HepG2 (cell line): ENCODE results near the gene KIF22. TPM values are rescaled to one million over a fixed set of nuclear protein-coding genes. Genes with fewer than 3 reads are reported as not detected.
A peak's percentile ranks its signal among the peaks of the same experiment; 100 is the strongest.

ENCODE experiments used
- ARNT ChIP-seq: fragments of 450-650 bp; IDR thresholded peaks from 2 replicates; pipeline ENCODE4 v1.6.1; 2017
- HNRNPUL1 ChIP-seq: fragments of 200-400 bp; formaldehyde crosslinking; IDR thresholded peaks from 2 replicates; pipeline ENCODE4 v1.6.1; 2017; ENCODE audit warnings: low read depth, mild to moderate bottlenecking, low read length, moderate library complexity
- NFRKB ChIP-seq: fragments of 450-650 bp; IDR thresholded peaks from 2 replicates; pipeline ENCODE4 v1.6.1; 2017
- NR3C1 ChIP-seq: sonication (generic); formaldehyde crosslinking; IDR thresholded peaks from 2 replicates; pipeline ENCODE4 v1.4.0; 2020; ENCODE audit warnings: missing genetic modification reagents
- RBFOX2 ChIP-seq: fragments of 200-400 bp; formaldehyde crosslinking; IDR thresholded peaks from 2 replicates; pipeline ENCODE4 v1.6.1; 2017; ENCODE audit warnings: low read depth, mild to moderate bottlenecking, low read length
- SMAD3 ChIP-seq: sonication (generic); formaldehyde crosslinking; IDR thresholded peaks from 2 replicates; pipeline ENCODE4 v1.4.0; 2020; ENCODE audit warnings: missing genetic modification reagents
- TSC22D2 ChIP-seq: sonication (generic); formaldehyde crosslinking; IDR thresholded peaks from 2 replicates; pipeline ENCODE4 v1.5.1; 2020; ENCODE audit warnings: missing genetic modification reagents, mild to moderate bottlenecking, borderline replicate concordance
- ZFP62 ChIP-seq: sonication (generic); formaldehyde crosslinking; IDR thresholded peaks from 2 replicates; pipeline ENCODE4 v1.4.0; 2020; ENCODE audit warnings: missing genetic modification reagents
- ZNF703 ChIP-seq: sonication (generic); formaldehyde crosslinking; IDR thresholded peaks from 2 replicates; pipeline ENCODE4 v1.5.1; 2020; ENCODE audit warnings: missing genetic modification reagents, mild to moderate bottlenecking, moderate library complexity, borderline replicate concordance
- ZNF775 ChIP-seq: sonication (generic); formaldehyde crosslinking; IDR thresholded peaks from 2 replicates; pipeline ENCODE4 v1.4.0; 2020; ENCODE audit warnings: missing genetic modification reagents, mild to moderate bottlenecking, moderate library complexity, borderline replicate concordance
- ZNF816 ChIP-seq: sonication (generic); formaldehyde crosslinking; IDR thresholded peaks from 2 replicates; pipeline ENCODE4 v1.8.0; 2022; ENCODE audit warnings: missing genetic modification reagents, mild to moderate bottlenecking, borderline replicate concordance
- polyA plus RNA-seq, 8 experiments: library from polyadenylated mRNA; depleted of rRNA in 3 of 8; stranded (reverse) in 7 of 8; unstranded in 1 of 8; fragments of >200 nt; fragmentation: Illumina TruSeq in 4 of 8; extraction: Trizol in 4 of 8; gene quantifications; 2 replicates each; pipeline versions ENCODE4 v1.2.1 to v1.2.3, GENCODE V29; 2011 to 2016; ENCODE audit warnings: low read depth in 4 of 8, missing spikeins in 1 of 8, mixed read lengths in 1 of 8; ENCODE audit not compliant: insufficient read depth in 1 of 8
- total RNA-seq, 5 experiments: library from RNA; depleted of rRNA; stranded (reverse); fragments of >200 nt; fragmentation: Illumina TruSeq; extraction: Trizol; gene quantifications; 2 replicates each; pipeline ENCODE4 v1.2.3, GENCODE V29; 2016; ENCODE audit warnings: low read depth in 1 of 5
- TF ChIP-seq, protein P1 (sequence below): sonication (generic); formaldehyde crosslinking; IDR thresholded peaks from 2 replicates; pipeline ENCODE4 v1.9.0; 2022; ENCODE audit warnings: missing genetic modification reagents, mild to moderate bottlenecking, borderline replicate concordance
- TF ChIP-seq, protein P2 (sequence below): sonication (generic); formaldehyde crosslinking; IDR thresholded peaks from 2 replicates; pipeline ENCODE4 v1.5.0; 2020; ENCODE audit warnings: mild to moderate bottlenecking, missing genetic modification reagents, moderate library complexity
- TF ChIP-seq, protein P3 (sequence below): sonication (generic); formaldehyde crosslinking; IDR thresholded peaks from 2 replicates; pipeline ENCODE4 v1.4.0; 2020; ENCODE audit warnings: missing genetic modification reagents, borderline replicate concordance
- TF ChIP-seq, protein P4 (sequence below): sonication (generic); formaldehyde crosslinking; IDR thresholded peaks from 2 replicates; pipeline ENCODE4 v1.5.1; 2020; ENCODE audit warnings: mild to moderate bottlenecking, missing genetic modification reagents
- TF ChIP-seq, protein P5 (sequence below): sonication (generic); formaldehyde crosslinking; IDR thresholded peaks from 2 replicates; pipeline ENCODE4 v1.9.0; 2021; ENCODE audit warnings: missing genetic modification reagents, mild to moderate bottlenecking, borderline replicate concordance

The KIF22 gene
- total and polyA plus RNA-seq, 2 of the 13 experiments (the other 11 are each of a cell fraction or from before 2014, with no cell fraction given): 95.8 to 118 TPM

DNA sequence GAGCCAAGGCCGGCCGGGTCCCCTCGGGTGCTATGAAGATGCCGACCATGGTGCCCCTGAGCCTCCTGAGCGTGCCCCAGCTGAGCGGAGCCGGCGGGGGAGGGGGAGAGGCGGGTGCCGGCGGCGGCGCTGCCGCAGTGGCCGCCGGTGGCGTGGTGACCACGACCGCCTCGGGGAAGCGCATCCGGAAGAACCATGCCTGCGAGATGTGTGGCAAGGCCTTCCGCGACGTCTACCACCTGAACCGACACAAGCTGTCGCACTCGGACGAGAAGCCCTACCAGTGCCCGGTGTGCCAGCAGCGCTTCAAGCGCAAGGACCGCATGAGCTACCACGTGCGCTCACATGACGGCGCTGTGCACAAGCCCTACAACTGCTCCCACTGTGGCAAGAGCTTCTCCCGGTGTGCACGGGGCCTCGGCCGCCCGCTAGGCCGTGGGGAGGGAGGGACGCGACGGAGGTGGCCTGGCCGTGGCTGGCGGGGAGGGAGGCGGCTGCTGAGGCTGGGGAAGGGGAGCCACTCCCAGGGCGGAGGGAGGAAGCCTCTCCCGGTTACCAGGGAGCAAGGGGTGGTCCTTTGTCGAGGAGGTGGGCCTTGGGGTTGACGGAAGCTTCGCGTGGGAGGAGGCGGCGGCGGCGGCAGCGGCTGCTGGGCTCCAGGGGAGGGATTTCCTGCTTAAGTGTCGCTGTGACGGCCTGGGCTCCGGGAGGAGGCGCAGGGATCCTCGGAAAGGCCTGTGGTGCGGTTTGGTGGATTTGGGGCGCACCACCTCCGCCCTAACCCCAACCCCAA, 17.1 kb downstream of the KIF22 start (continued):
- TF ChIP-seq, protein P1, sequence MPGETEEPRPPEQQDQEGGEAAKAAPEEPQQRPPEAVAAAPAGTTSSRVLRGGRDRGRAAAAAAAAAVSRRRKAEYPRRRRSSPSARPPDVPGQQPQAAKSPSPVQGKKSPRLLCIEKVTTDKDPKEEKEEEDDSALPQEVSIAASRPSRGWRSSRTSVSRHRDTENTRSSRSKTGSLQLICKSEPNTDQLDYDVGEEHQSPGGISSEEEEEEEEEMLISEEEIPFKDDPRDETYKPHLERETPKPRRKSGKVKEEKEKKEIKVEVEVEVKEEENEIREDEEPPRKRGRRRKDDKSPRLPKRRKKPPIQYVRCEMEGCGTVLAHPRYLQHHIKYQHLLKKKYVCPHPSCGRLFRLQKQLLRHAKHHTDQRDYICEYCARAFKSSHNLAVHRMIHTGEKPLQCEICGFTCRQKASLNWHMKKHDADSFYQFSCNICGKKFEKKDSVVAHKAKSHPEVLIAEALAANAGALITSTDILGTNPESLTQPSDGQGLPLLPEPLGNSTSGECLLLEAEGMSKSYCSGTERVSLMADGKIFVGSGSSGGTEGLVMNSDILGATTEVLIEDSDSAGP (CRISPR knock-in tag): peak; percentile 98
- TF ChIP-seq SMAD3 (CRISPR knock-in tag): peak; percentile 77; the same call in 1 of the 2 replicates
- TF ChIP-seq TSC22D2 (CRISPR knock-in tag): peak; percentile 87; the same call in 1 of the 2 replicates
- no peak for TF ChIP-seq NR3C1 (CRISPR knock-in tag)
- no peak for TF ChIP-seq ZFP62 (CRISPR knock-in tag)
- TF ChIP-seq, protein P2, sequence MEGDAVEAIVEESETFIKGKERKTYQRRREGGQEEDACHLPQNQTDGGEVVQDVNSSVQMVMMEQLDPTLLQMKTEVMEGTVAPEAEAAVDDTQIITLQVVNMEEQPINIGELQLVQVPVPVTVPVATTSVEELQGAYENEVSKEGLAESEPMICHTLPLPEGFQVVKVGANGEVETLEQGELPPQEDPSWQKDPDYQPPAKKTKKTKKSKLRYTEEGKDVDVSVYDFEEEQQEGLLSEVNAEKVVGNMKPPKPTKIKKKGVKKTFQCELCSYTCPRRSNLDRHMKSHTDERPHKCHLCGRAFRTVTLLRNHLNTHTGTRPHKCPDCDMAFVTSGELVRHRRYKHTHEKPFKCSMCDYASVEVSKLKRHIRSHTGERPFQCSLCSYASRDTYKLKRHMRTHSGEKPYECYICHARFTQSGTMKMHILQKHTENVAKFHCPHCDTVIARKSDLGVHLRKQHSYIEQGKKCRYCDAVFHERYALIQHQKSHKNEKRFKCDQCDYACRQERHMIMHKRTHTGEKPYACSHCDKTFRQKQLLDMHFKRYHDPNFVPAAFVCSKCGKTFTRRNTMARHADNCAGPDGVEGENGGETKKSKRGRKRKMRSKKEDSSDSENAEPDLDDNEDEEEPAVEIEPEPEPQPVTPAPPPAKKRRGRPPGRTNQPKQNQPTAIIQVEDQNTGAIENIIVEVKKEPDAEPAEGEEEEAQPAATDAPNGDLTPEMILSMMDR (CRISPR knock-in tag): peak; percentile 89
- no peak for TF ChIP-seq NFRKB
- peak; percentile 95; the same call in 1 of the 2 replicates for TF ChIP-seq ZNF703
- TF ChIP-seq HNRNPUL1: no peak
- TF ChIP-seq, protein P3, sequence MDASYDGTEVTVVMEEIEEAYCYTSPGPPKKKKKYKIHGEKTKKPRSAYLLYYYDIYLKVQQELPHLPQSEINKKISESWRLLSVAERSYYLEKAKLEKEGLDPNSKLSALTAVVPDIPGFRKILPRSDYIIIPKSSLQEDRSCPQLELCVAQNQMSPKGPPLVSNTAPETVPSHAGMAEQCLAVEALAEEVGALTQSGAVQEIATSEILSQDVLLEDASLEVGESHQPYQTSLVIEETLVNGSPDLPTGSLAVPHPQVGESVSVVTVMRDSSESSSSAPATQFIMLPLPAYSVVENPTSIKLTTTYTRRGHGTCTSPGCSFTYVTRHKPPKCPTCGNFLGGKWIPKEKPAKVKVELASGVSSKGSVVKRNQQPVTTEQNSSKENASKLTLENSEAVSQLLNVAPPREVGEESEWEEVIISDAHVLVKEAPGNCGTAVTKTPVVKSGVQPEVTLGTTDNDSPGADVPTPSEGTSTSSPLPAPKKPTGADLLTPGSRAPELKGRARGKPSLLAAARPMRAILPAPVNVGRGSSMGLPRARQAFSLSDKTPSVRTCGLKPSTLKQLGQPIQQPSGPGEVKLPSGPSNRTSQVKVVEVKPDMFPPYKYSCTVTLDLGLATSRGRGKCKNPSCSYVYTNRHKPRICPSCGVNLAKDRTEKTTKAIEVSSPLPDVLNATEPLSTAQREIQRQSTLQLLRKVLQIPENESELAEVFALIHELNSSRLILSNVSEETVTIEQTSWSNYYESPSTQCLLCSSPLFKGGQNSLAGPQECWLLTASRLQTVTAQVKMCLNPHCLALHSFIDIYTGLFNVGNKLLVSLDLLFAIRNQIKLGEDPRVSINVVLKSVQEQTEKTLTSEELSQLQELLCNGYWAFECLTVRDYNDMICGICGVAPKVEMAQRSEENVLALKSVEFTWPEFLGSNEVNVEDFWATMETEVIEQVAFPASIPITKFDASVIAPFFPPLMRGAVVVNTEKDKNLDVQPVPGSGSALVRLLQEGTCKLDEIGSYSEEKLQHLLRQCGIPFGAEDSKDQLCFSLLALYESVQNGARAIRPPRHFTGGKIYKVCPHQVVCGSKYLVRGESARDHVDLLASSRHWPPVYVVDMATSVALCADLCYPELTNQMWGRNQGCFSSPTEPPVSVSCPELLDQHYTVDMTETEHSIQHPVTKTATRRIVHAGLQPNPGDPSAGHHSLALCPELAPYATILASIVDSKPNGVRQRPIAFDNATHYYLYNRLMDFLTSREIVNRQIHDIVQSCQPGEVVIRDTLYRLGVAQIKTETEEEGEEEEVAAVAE (CRISPR knock-in tag): 0 out of 2 replicates have a peak, but pooled peaks have one; percentile 31
- TF ChIP-seq, protein P4, sequence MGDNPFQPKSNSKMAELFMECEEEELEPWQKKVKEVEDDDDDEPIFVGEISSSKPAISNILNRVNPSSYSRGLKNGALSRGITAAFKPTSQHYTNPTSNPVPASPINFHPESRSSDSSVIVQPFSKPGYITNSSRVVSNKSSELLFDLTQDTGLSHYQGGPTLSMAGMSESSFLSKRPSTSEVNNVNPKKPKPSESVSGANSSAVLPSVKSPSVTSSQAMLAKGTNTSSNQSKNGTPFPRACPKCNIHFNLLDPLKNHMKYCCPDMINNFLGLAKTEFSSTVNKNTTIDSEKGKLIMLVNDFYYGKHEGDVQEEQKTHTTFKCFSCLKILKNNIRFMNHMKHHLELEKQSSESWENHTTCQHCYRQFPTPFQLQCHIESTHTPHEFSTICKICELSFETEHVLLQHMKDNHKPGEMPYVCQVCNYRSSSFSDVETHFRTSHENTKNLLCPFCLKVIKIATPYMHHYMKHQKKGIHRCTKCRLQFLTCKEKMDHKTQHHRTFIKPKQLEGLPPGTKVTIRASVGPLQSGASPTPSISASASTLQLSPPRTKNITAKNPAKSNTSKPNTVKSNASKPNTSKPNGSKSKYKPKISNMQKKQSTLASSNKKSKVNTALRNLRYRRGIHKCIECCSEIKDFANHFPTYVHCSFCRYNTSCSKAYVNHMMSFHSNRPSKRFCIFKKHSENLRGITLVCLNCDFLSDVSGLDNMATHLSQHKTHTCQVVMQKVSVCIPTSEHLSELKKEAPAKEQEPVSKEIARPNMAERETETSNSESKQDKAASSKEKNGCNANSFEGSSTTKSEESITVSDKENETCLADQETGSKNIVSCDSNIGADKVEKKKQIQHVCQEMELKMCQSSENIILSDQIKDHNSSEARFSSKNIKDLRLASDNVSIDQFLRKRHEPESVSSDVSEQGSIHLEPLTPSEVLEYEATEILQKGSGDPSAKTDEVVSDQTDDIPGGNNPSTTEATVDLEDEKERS (CRISPR knock-in tag): peak; percentile 98
- TF ChIP-seq, protein P5, sequence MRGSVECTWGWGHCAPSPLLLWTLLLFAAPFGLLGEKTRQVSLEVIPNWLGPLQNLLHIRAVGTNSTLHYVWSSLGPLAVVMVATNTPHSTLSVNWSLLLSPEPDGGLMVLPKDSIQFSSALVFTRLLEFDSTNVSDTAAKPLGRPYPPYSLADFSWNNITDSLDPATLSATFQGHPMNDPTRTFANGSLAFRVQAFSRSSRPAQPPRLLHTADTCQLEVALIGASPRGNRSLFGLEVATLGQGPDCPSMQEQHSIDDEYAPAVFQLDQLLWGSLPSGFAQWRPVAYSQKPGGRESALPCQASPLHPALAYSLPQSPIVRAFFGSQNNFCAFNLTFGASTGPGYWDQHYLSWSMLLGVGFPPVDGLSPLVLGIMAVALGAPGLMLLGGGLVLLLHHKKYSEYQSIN: no peak; the same call in 1 of the 2 replicates
- TF ChIP-seq ARNT: no peak
- peak; percentile 66; the same call in 1 of the 2 replicates for TF ChIP-seq ZNF816 (CRISPR knock-in tag)
- peak; percentile 95 for TF ChIP-seq RBFOX2
- TF ChIP-seq ZNF775 (CRISPR knock-in tag): peak; percentile 86
